CD4-positive, alpha-beta T cell treated with Interleukin-17A for 4 hours (primary cell): ENCODE data around the gene MRC2.

Experiments
- DNase-seq: peaks from one replicate; pipeline ENCODE4 v3.0.0-alpha.2; 2020; ENCODE audit warnings: mixed read lengths

MRC2 gene

DNA sequence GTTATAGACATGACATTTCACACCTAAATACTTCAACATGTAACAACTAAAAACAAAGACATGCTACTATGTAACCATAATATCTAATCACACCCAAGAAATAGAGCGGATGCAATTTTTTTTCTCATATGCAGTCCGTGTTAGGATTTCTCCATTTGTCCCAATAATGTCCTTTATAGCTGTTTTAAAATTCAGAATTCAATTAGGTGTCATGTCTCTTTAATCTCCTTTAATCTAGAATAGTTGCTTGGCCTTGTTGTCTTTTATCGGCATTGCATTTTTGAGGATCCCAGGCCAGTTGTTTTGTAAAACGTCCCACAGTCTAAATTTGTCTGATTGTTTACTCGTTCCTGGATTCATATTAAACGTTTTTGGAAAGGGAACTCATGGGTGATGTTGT lies 14.5 kb downstream of the MRC2 start:
- no peak for DNase-seq

DNA sequence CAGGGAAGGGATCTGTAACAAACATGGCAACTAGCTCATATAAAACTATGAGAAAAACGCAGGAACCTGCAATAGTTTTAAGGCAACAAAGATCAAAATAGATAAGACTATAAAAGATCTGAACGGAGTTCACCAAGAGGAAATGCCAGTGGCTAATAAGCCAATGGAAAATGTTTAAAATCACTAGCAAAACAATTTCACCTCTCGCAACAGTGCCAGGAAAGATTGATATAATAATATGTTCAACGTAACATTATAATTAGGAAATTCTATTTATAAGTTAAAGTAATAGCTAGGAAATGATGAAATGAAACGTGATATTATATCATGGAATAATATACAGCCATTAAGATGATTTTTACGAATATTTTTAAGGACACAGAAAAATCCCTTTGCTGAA lies 16.0 kb downstream of the MRC2 start:
- DNase-seq, result no peak

DNA sequence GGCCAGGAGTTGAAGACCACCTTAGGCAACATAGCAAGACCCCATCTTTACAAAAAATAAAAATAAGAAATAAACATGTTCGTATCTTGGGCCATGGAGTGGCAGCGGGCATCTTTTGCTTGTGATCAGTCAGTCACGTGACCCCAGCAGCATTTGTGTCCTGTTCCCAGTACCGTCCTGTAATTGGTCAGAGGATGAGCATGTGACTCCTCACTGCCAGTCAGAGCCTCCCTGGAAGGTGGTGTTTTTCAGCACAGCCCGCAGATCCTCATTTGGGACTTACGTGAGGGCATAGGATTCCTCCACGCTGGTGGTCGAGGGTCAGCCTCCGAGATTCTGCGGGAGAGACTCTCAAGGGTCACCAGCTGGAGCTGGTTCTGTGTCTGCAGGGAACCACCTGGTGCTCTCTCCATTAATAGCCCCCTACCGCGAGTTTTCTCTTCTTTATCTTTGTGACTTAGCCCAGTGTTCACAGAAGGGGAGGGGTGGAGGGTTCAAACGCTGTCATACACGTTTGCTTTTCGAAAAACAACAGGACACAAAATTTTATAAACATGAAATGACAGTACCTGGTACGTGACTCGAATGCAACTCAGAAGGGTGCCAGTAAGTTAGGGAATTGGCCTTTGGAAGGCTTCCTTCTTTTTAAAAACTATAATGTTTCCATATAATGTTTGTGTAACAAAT lies 17.2 kb downstream of the MRC2 start:
- no peak for DNase-seq

DNA sequence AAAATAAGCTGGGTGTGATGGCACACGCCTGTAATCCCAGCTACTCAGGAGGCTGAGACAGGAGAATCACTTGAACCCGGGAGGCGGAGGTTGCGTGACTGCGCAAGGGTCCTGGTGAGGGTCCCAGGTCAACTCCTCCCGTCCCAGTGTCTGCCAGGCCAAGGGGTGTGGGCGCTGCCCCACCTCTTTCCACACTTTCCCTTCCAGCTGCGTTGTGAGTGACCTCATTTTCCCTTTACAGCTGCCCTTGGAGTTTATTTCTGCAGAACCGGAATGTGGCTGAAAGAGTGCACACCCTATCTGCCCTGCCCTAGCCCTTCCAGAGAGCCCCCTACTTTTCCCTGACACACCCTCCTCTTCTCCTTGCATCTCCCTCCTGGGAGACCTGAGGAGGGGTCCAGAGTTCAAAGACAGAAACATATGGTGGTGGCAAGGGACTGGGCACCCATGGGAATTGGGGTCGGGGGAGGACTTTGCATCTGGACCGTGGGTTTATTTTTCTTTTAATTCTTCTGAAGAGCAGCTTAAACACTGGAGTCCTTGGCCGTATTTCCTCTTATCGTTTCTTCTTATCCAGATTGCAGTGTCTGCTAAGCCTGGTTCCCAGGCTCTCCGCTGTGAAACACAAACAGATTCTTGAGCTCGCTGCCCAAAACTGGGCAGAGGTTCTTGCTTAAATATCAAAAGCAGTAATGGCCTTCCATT lies 20.9 kb downstream of the MRC2 start:
- DNase-seq, result no peak

DNA sequence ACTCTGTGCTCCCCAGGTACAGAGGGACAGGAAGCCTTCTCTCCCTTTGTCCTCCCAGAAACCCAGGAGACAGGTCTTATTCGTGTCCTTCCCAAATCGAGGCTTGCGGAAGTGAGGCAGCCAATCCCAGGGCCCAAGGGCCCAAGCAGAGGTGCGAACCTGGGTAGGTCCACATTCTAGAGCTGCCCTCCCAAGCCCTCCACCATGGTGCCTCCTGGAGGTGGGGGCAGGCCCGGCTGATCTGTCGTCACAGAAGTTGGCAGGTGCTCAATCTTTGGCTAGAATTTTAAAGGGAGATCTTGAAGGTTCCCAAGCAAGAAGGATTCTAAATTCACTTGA lies 21.5 kb downstream of the MRC2 start:
- no peak for DNase-seq

DNA sequence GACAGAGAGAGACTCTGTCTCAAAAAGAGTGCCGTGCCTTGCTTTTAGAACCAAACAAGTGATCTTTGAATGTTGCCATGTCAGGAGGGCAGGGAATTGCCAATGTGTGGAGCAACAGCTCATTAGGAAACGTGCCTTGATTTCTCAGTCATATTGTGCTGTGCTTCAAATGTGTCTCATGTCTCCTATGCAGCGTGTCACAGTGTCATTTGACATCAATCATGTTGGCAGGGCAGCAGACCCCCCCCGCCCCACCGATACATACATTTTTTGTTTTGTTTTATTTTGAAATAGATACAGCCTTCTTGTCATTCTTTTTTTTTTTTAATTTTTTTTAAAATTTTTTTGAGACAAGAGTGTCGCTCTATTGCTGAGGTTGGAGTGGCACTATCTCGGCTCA lies 22.1 kb downstream of the MRC2 start:
- no peak for DNase-seq

DNA sequence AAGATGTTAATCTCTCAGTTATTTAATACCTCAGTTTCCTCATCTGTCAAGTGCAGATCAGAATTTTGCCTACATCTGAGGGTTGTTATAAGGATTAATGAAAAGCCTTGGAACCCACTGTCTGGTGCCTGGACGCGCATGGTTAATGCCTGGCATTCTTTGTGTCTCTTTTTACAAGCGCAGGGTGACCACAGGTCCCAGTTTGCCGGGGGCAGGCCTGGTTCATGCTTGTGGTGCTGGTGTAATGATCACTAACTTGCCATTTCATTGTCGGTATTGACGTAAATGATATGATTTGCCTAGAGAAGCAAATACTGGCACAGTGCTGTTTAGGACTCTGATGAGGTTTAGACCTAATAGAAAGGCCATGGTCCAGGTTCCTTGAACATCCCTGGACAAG lies 23.1 kb downstream of the MRC2 start:
- no peak for DNase-seq

DNA sequence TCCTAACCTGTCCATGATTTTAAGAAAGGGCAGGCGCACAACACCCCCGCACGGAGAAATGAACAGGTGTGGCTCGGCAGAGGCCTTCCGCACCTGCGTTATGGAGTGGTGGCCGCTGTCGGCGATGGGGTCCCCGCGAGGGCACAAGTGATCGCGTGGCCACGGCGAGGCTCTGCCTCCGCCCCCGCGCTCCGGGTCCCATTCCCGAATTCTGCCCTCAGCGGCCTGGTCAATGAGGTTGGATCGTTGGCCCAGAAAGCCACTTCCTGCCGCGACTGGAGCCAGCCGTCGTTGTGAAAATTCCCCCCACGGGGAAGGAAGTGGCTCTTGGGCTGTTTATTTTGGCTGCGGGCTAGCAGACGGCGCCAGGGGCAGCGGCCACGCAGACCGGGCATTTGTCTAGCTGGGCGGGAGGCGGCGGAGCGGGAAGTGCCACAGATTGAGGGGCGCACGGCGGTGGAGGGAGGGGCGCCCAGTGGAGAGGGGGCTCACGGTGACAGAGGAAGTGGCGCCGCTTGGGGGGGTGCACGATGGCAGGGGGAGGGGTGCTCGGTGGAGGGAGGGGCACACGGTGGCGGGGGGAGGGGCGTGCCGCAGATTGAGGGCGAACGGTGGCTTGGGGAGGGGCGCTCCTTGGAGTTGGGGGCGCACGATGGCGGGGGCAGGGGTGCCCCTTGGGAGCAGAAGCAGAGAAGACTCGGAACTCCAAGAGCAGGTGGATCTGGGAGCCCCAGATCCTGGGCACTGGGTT lies 25.0 kb downstream of the MRC2 start:
- peak; percentile 48 for DNase-seq

DNA sequence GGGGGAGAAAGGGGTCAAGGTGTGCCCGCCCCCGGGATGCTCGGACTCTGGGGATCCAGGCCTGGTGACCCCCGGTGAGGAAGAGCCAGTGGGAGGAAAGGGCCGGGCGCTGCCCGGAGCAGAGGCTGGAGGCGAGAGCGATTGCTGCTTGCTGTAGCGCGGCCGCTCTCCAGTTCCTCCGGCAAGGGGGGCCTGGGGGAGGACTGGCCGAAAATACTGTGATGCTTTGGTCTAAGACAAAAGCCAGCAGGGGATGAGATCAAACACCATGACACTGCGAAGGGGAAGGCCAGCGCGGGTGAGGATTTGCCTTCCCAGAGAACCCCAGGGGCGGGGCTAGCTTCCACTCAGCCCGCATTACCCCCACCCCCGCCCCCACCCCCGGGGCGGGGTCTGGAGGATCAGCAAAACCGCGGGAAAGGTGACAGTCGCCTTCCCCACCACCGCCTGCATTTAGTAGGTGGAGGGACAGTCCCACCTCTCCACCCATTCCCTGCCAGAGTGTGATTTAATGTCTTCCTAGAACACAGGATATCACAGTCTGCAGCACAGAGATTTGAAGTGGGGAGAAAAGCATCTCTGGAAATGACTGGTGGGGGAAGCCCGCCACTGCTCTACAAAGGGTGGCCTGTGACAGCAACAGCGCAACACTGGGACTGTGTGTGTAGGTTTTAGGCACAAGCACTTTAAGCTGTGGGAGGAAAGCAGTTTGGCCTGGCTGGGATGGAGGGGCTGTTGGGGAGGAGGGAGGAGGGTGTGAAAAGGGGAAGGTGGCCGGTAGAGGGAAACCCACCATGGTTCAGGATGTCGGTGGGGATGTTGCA lies 25.7 kb downstream of the MRC2 start:
- peak; percentile 79 for DNase-seq

DNA sequence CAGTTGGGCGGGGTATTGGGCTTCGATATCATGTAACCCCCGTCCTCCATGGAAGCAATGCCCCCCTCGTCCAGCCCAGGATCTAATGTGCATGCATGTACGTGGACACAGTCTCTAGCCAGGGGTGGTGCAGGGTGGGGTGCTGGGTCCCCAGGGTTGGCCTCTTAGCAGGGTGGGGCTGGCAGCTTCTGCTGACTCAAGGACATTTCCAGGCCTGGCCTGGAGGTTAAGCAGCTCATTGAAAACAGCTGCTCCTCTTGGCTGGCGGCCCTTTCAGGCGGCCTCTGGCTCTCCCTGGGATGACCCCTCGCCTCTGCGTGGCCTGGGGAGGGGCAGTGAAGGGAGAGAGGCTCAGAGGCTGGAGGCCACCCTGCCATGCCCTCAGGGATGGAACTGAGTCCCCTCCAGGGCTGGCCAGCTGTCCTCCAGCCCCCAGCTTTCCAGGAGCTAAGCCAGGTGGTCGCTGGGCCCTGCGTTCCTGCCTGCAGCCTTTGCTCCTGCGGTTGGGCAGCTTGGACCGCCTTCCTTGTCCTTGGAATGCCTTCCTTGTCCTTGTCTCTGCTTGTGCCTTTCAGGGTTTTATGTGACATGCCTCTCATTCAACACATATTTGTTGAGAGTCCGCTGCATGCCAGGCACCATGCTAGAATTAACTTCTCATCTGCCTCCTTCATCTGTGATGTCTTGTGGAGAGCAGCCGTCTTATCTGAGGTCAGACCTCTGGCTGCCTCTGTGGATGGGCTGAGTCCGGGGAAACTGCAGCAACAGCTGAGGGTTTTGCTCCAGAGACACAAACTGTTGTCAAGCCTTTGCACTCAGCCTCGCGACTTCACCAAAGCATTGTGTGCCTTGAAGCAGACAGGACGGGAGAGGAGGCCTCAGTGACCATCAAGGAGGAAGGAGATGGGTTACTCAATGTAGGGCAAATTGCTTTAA lies 26.6 kb downstream of the MRC2 start:
- no peak for DNase-seq

DNA sequence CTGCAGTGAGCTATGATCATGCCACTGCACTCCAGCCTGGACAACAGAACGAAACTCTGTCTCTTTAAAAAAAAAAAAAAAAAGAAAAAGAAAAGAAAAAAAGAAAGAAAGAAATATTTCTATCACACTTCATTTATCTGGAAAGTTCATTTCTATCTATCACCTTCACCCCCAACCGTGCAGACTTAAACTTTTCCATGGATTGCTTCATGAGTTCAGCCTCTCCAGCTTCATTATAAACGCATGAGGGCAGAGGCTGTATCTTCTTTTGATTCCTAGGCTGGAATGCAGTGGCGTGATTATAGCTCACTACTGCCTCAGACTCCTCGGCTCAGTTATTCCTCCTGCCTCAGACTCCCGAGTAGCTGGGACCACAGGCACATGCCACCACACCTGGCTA lies 28.2 kb downstream of the MRC2 start:
- no peak for DNase-seq

DNA sequence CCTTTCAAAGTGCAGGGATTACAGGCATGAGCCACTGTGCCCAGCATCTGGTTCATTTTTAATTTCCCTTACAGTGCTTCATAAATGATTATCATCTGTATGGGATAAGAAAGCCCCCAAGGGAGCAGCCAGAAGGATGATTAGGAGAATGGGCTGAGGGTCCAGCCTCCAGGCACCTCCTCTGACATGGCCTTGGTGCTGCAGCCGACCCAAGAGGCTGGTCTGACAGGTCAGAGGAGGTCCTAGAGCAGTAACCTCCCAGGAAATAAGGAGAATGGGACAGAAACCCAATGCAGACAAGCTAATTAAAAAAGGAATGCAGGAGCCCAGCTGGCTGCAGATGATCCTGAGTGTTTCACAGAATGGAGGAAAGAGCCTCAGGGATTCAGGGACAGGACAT lies 29.0 kb downstream of the MRC2 start:
- DNase-seq, result no peak

DNA sequence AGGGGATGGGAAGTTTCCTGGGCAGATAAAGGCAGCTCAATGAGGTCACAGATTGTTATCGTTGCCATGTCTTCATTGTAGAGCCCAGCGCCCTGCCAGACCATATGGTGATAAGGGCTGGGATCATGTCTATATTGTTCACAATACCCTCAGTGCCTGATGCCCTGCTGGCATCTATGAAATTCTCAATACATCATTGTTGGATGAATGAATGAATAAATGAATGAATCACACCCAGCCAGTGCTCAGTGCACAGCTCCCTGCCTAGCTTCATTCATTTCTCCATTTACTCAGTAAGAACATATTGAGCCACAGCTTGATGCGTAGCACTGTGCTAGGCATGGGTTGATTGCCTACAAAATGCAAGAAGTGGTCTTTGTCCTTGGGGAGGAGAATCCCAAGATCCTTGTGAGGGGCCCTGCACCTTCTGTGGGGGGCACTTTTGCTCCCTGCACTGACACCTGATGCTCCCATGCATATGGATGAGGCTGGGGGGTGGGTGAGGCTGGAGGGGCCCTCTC lies 29.7 kb downstream of the MRC2 start:
- no peak for DNase-seq

DNA sequence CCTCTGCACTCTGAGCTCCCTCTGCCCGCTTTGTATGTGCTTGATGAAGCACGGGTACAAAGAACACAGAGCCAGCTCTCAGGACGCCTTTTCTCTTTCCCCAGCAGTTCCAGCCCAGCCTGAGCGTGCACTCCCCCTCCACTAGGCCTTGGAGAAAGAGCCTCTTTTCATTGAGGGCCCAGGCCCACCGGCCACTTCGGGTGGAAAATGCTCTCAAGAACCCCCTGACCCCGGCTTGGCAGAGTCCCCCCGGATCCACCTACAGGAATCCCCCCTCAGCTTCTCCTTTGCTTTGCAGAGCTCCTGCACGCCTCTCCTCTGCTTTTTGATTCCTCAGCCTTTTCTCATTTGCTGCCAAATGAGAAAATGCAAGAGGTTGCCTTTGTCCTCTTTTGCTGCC lies 30.2 kb downstream of the MRC2 start:
- no peak for DNase-seq

DNA sequence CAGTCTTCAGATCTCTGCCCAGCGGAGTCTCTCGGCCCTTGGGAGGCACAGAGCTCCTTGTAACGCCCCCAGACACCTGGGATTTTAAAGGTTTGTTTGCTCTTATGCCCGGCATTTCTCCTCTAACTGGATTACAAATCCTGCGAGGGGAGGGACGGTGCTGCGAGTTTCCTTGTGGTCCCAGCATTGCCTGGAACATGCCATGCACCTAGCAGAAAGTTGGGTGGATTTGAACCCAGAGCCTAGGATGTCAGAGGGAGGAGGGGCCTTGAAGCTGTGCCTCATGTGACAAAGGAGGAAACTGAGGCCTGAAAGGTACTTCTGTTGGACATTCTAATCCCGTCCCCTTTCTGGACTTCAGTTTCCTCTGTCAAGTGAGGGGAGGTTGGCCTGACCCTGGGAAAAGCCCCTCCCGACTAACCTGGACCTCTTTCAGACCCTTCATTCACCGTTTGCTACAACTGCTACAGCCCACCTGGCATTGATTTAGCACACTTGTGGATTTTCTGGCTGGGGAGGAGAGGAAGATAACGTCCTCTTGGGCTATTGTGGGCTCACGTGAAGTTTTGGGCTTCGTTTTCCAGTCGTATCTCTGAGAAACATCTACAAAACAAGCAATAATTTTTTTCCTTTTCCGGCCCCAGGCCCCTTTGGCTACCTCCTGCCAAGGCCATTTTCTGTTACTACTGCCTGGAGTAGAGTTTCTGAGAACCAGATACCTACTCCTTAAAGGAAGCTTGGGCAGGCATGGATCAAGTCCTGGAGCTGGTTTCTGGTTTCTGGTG lies 30.9 kb downstream of the MRC2 start:
- DNase-seq, result no peak

DNA sequence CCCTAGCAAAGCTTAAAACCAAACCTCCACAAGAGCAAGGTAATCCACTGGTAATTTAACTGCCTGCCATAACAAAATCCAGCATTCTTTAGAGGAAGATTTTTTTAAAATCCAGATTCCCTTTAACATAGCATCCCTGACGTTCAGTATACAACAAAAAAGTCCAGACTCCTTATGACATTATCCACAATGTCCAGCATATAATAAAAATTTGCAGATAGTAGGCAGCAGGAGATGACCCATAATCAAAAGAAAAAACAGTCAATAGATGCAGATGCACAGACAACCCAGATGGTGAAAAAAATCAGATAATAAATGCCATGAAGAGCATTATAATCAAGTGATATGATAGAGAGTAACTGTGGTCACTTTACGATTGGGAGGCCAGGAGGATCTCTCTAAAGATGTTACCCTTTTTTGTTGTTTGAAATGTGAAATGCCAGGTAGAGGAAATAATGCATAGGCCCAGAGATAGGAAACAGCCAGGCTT lies 33.2 kb downstream of the MRC2 start:
- DNase-seq, result no peak

DNA sequence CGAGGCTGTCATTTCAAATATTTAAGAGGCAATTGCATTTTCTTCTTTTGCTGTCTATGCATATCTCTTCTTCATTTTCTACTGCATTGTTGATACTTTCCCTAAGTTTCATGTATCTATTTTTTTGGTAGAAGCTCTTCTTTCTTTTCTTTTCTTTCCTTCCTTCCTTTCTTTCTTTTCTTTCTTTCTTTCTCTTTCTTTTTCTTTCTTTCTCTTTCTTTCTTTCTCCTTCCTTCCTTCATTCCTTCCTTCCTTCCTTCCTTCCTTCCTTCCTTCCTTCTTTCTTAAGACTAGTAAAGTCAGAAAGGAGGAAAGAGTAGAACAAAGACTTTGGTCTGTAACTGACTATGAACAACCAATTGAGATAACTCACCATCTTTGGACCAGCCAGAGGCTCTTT lies 33.9 kb downstream of the MRC2 start:
- no peak for DNase-seq

DNA sequence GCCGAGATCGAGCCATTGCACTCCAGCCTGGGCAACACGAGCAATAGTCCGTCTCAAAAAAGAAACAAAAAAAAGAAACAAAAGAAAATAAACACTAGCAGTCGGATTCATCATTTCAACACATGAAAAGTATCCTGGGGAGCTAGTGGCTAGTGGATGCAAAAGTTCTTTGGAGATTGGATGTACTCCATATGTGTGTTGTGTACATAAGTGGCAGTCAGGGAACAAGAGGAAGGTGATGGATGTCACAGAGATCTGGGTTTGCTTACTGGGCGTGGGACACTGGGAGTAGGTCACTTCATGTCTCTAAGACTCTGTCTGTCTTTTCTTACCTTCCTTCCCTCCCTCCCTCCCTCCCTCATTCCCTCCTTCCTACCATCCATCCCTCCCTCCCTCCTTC lies 35.4 kb downstream of the MRC2 start:
- no peak for DNase-seq

DNA sequence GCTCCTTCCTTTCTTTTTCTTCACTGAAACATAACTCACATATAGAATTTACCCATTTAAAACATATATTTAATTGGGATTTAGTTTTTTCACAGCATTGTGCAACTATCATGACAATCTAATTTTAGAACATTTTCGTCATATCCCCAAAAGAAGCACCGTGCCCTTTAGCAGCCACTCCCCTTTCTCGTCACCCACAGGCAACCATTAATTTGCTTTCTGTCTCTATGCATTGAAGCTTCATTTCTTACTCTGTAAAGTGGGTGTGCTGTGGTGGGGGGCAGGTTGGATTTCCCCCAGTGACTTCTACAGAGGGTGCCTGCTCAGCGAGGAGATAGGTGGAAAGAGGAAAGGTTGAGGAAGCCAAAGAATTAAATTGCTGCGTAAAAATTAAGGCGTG lies 35.8 kb downstream of the MRC2 start:
- no peak for DNase-seq

DNA sequence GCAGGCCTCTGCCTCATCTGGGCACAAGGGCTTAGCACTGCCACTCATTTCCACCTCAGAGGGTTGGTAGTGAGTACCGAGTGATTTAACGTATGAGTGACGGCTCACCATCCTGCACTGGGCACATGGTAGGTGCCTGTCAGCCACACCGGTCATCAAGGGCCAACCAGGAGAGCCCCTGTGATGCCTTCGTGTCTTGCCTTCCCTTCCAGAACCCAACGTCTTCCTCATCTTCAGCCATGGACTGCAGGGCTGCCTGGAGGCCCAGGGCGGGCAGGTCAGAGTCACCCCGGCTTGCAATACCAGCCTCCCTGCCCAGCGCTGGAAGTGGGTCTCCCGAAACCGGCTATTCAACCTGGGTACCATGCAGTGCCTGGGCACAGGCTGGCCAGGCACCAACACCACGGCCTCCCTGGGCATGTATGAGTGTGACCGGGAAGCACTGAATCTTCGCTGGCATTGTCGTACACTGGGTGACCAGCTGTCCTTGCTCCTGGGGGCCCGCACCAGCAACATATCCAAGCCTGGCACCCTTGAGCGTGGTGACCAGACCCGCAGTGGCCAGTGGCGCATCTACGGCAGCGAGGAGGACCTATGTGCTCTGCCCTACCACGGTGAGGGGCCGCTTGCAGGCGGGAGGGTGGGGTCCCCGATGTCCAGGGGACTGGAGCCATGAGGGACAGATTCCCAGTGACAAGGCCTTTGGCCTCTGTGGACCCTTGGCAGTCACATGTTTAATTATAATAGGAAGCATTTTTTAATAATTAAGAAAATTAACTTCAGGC lies 37.1 kb downstream of the MRC2 start:
- DNase-seq, result no peak
